Osteoblast (primary cell): ENCODE measurements around the gene LOX. TPM values are rescaled to one million over a fixed set of nuclear protein-coding genes. Genes with fewer than 3 reads are reported as not detected.

Experiments used
- DNase-seq: peaks from one replicate; pipeline ENCODE4 v3.0.0; 2011; ENCODE audit warnings: low spot score, mixed read lengths; ENCODE audit not compliant: insufficient read length; ENCODE audit errors: missing footprints
- H2AFZ ChIP-seq: 2 replicates; pipeline ENCODE4 v1.6.0; 2011; ENCODE audit warnings: mild to moderate bottlenecking, low read length
- H3K27ac ChIP-seq: 2 replicates; pipeline ENCODE4 v1.5.1; 2011; ENCODE audit warnings: mild to moderate bottlenecking, low read depth, low read length, moderate library complexity
- H3K27me3 ChIP-seq: 2 replicates; pipeline ENCODE4 v1.6.0; 2012; ENCODE audit warnings: mild to moderate bottlenecking, control low read depth, inconsistent platforms, low read length, moderate library complexity; ENCODE audit not compliant: insufficient read depth
- H3K36me3 ChIP-seq: 2 replicates; pipeline ENCODE4 v1.5.1; 2011; ENCODE audit warnings: mild to moderate bottlenecking, low read length, control low read depth, moderate library complexity; ENCODE audit not compliant: insufficient read depth
- H3K4me1 ChIP-seq: 2 replicates; pipeline ENCODE4 v1.5.1; 2011; ENCODE audit warnings: mild to moderate bottlenecking, low read length, control low read depth, moderate library complexity; ENCODE audit not compliant: insufficient read depth
- H3K4me2 ChIP-seq: 2 replicates; pipeline ENCODE4 v1.6.0; 2011; ENCODE audit warnings: mild to moderate bottlenecking, low read length; ENCODE audit not compliant: insufficient read depth
- H3K4me3 ChIP-seq: fragments of 200-600 bp; sonication (generic); 3 replicates; pipeline ENCODE4 v1.5.1; 2012; ENCODE audit warnings: mild to moderate bottlenecking, low read length, inconsistent platforms; ENCODE audit not compliant: insufficient read depth
- H3K79me2 ChIP-seq: 2 replicates; pipeline ENCODE4 v1.6.0; 2012; ENCODE audit warnings: mild to moderate bottlenecking, low read length, control low read depth, inconsistent platforms; ENCODE audit not compliant: insufficient read depth
- H3K9me3 ChIP-seq: 2 replicates; pipeline ENCODE4 v1.5.1; 2011; ENCODE audit warnings: low read depth, low read length, control low read depth
- H4K20me1 ChIP-seq: 2 replicates; pipeline ENCODE4 v1.6.0; 2012; ENCODE audit warnings: mild to moderate bottlenecking, low read length, control low read depth; ENCODE audit not compliant: insufficient read depth
- CTCF ChIP-seq: IDR thresholded peaks from 2 replicates; pipeline ENCODE4 v1.5.1; 2011; ENCODE audit warnings: mild to moderate bottlenecking, low read depth, low read length, moderate library complexity; ENCODE audit errors: extremely low read depth
- total RNA-seq: library from RNA; depleted of rRNA; stranded (reverse); fragments of >200 nt; gene quantifications from 2 replicates; pipeline ENCODE4 v1.2.3, GENCODE V29; 2012

Gene LOX
- total RNA-seq, 1 donor, result 317 TPM

GRCh38 chr5:122118356-122118948 is 40.4 kb upstream of the LOX start:
- Histone ChIP-seq H3K4me2 (no peak overlapping the region), H3K9me3 (no peaks in the 10 kb centered on the region), H3K36me3 (no peaks in the 10 kb centered on the region), H3K27me3 (no peaks in the 10 kb centered on the region), H3K4me1 (no peaks in the 10 kb centered on the region), H3K27ac (no peak overlapping the region), H4K20me1 (no peaks in the 10 kb centered on the region), H3K79me2 (no peaks in the 10 kb centered on the region), H3K4me3 (no peak overlapping the region), H2AFZ (no peak overlapping the region)
- no peak for TF ChIP-seq CTCF
- no peak for DNase-seq

GRCh38 chr5:122114501-122114900 is 36.4 kb upstream of the LOX start:
- Histone ChIP-seq H3K36me3 (no peaks in the 10 kb centered on the region), H3K4me3 (no peak overlapping the region), H3K9me3 (no peaks in the 10 kb centered on the region), H4K20me1 (no peaks in the 10 kb centered on the region), H3K4me2 (no peak overlapping the region), H2AFZ (peak overlapping the region; percentile 16), H3K79me2 (no peaks in the 10 kb centered on the region), H3K4me1 (no peaks in the 10 kb centered on the region), H3K27me3 (no peaks in the 10 kb centered on the region), H3K27ac (no peak overlapping the region)
- no peak for TF ChIP-seq CTCF
- no peak for DNase-seq

GRCh38 chr5:122112733-122113558 is 34.9 kb upstream of the LOX start:
- no peak overlapping the region for H2AFZ ChIP-seq
- H3K27ac ChIP-seq, result no peak overlapping the region
- H3K79me2 ChIP-seq, result no peaks in the 10 kb centered on the region
- no peaks in the 10 kb centered on the region for H3K27me3 ChIP-seq
- H3K4me2 ChIP-seq, result no peak overlapping the region
- H3K4me3 ChIP-seq, result no peak overlapping the region
- TF ChIP-seq CTCF, result no peak
- no peak for DNase-seq
- no peaks in the 10 kb centered on the region for H4K20me1 ChIP-seq
- no peaks in the 10 kb centered on the region for H3K4me1 ChIP-seq
- H3K9me3 ChIP-seq, result no peaks in the 10 kb centered on the region
- no peaks in the 10 kb centered on the region for H3K36me3 ChIP-seq

GRCh38 chr5:122112063-122112462 is 34.0 kb upstream of the LOX start:
- Histone ChIP-seq H3K4me2 (no peak overlapping the region), H3K27me3 (no peaks in the 10 kb centered on the region), H3K4me1 (no peaks in the 10 kb centered on the region), H3K9me3 (no peaks in the 10 kb centered on the region), H3K27ac (no peak overlapping the region), H4K20me1 (no peaks in the 10 kb centered on the region), H3K79me2 (no peaks in the 10 kb centered on the region), H3K4me3 (no peak overlapping the region), H3K36me3 (no peaks in the 10 kb centered on the region), H2AFZ (no peak overlapping the region)
- TF ChIP-seq CTCF, result no peak
- no peak for DNase-seq
